ENCODE results near the gene ZDHHC14.

GRCh38 chr6:157396026-157396425 is 15.0 kb downstream of the ZDHHC14 start:
- no peak for TF ChIP-seq CTCF (IDR thresholded peaks at IDR 0.05; ENCODE audit: insufficient read depth, low read length)
- no peak for TF ChIP-seq POLR2AphosphoS5 (IDR thresholded peaks at IDR 0.05; ENCODE audit: low read depth)
- no peak for TF ChIP-seq GABPA (IDR thresholded peaks at IDR 0.05; ENCODE audit: low read depth)
